ENCODE data around the gene AFM.
A peak's percentile ranks its signal among the peaks of the same experiment; 100 is the strongest.

The AFM gene

GRCh38 chr4:73487233-73487632 is 5.7 kb downstream of the AFM start:
- Histone ChIP-seq H3K4me3 (replicated peaks; ENCODE audit: low read depth, low read length) (no peak overlapping the region), H3K27me3 (replicated peaks; ENCODE audit: control insufficient read depth, insufficient read depth, low read length) (no peaks in the 10 kb centered on the region), H3K36me3 (ENCODE audit: control insufficient read depth, insufficient read depth, low read length) (no peaks in the 10 kb centered on the region)
- DNase-seq (ENCODE audit: extremely low read depth, insufficient read length) = no peak
- no peak for TF ChIP-seq CTCF (IDR thresholded peaks at IDR 0.05; ENCODE audit: insufficient read depth, low read length, poor library complexity, severe bottlenecking)

- no peak for TF ChIP-seq CTCF (IDR thresholded peaks at IDR 0.05; ENCODE audit: insufficient read depth, low read length, poor library complexity, severe bottlenecking)
- H3K27me3 ChIP-seq (replicated peaks; ENCODE audit: control insufficient read depth, insufficient read depth, low read length) = no peaks in the 10 kb centered on the region
- no peaks in the 10 kb centered on the region for H3K36me3 ChIP-seq (ENCODE audit: control insufficient read depth, insufficient read depth, low read length)
- no peak for DNase-seq (ENCODE audit: extremely low read depth, insufficient read length)
- H3K4me3 ChIP-seq (replicated peaks; ENCODE audit: low read depth, low read length) = no peak overlapping the region
Observed at GRCh38 chr4:73499996-73500765, 18.6 kb downstream of the AFM start.

GRCh38 chr4:73501664-73502265 is 20.2 kb downstream of the AFM start:
- no peak for TF ChIP-seq CTCF (IDR thresholded peaks at IDR 0.05; ENCODE audit: insufficient read depth, low read length, poor library complexity, severe bottlenecking)
- no peak overlapping the region for H3K4me3 ChIP-seq (replicated peaks; ENCODE audit: low read depth, low read length)
- no peaks in the 10 kb centered on the region for H3K36me3 ChIP-seq (ENCODE audit: control insufficient read depth, insufficient read depth, low read length)
- no peaks in the 10 kb centered on the region for H3K27me3 ChIP-seq (replicated peaks; ENCODE audit: control insufficient read depth, insufficient read depth, low read length)
- no peak for DNase-seq (ENCODE audit: extremely low read depth, insufficient read length)

GRCh38 chr4:73505567-73505966 is 24.0 kb downstream of the AFM start:
- no peak for TF ChIP-seq CTCF (IDR thresholded peaks at IDR 0.05; ENCODE audit: insufficient read depth, low read length, poor library complexity, severe bottlenecking)
- Histone ChIP-seq H3K27me3 (replicated peaks; ENCODE audit: control insufficient read depth, insufficient read depth, low read length) (no peaks in the 10 kb centered on the region), H3K36me3 (ENCODE audit: control insufficient read depth, insufficient read depth, low read length) (no peaks in the 10 kb centered on the region), H3K4me3 (replicated peaks; ENCODE audit: low read depth, low read length) (no peak overlapping the region)
- peak; percentile 10 for DNase-seq (ENCODE audit: extremely low read depth, insufficient read length)

- TF ChIP-seq CTCF (IDR thresholded peaks at IDR 0.05; ENCODE audit: insufficient read depth, low read length, poor library complexity, severe bottlenecking) = no peak
- DNase-seq (ENCODE audit: extremely low read depth, insufficient read length) = no peak
- H3K4me3 ChIP-seq (replicated peaks; ENCODE audit: low read depth, low read length) = no peak overlapping the region
- H3K27me3 ChIP-seq (replicated peaks; ENCODE audit: control insufficient read depth, insufficient read depth, low read length) = no peaks in the 10 kb centered on the region
- H3K36me3 ChIP-seq (ENCODE audit: control insufficient read depth, insufficient read depth, low read length) = no peaks in the 10 kb centered on the region
Observed at GRCh38 chr4:73507541-73507940, 26.0 kb downstream of the AFM start.
